Neural cell (in vitro differentiated cells): ENCODE results near the gene SYT1.

Experiments used
- EP300 ChIP-seq: fragments of 450-650 bp; conservative IDR thresholded peaks from 2 replicates; pipeline ENCODE4 v1.6.1; 2014; ENCODE audit warnings: antibody characterized with exemption, mild to moderate bottlenecking, moderate library complexity; ENCODE audit not compliant: poor library complexity, severe bottlenecking
- REST ChIP-seq: IDR thresholded peaks from 2 replicates; pipeline ENCODE4 v1.6.1; 2012; ENCODE audit warnings: borderline replicate concordance
- TF ChIP-seq, protein P1 (sequence below): fragments of 450-650 bp; IDR thresholded peaks from 2 replicates; pipeline ENCODE4 v1.5.1; 2014; ENCODE audit warnings: antibody characterized with exemption, mild to moderate bottlenecking, moderate library complexity; ENCODE audit not compliant: poor library complexity, severe bottlenecking

- TF ChIP-seq, protein P1, sequence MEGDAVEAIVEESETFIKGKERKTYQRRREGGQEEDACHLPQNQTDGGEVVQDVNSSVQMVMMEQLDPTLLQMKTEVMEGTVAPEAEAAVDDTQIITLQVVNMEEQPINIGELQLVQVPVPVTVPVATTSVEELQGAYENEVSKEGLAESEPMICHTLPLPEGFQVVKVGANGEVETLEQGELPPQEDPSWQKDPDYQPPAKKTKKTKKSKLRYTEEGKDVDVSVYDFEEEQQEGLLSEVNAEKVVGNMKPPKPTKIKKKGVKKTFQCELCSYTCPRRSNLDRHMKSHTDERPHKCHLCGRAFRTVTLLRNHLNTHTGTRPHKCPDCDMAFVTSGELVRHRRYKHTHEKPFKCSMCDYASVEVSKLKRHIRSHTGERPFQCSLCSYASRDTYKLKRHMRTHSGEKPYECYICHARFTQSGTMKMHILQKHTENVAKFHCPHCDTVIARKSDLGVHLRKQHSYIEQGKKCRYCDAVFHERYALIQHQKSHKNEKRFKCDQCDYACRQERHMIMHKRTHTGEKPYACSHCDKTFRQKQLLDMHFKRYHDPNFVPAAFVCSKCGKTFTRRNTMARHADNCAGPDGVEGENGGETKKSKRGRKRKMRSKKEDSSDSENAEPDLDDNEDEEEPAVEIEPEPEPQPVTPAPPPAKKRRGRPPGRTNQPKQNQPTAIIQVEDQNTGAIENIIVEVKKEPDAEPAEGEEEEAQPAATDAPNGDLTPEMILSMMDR = no peak
- TF ChIP-seq EP300 = no peak
- no peak for TF ChIP-seq REST
Measured at GRCh38 chr12:78964521-78964920, 99.9 kb downstream of the SYT1 start.
